NCI-H69 (cell line): ENCODE data around the gene CST1.

Source experiments
- DNase-seq: peaks from one replicate; lab custom pipeline; 2025; lab: John Stamatoyannopoulos, UW

Gene CST1

DNA sequence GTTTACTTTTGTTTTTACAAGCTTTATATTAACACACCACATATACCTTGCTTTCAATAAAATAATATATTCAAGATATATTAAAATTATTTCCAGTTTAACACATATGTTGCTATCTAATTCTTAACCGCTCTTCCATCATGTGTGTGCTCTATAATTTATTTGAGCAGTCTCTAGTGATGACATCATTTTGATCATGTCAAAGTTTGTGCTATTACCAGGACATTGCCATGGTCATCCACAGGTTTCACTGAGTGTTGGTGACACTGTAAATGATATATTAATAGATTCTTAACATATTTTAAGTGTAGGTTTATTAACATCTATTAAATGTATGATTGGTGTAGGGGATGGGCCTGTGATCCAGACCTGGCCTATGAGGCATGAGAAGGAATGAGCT lies 44.8 kb downstream of the CST1 start:
- DNase-seq: no peak

DNA sequence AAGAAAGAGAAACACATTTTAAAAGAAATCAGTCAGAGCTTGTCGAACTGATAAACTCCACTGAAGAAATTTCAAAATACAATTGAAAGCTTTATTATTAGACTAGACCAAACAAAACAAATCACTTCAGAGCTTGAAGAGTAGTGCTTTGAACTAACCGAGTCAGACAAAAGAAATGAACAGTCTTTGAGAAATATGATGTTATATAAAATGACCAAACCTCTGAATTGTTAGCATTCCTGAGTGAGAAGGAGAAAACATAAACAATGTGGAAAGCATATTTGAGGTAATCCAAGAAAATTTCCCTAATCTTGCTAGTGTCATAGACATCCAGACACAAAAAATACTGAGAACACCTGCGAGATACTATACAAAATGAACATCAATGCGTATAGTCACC lies 48.7 kb downstream of the CST1 start:
- no peak for DNase-seq

DNA sequence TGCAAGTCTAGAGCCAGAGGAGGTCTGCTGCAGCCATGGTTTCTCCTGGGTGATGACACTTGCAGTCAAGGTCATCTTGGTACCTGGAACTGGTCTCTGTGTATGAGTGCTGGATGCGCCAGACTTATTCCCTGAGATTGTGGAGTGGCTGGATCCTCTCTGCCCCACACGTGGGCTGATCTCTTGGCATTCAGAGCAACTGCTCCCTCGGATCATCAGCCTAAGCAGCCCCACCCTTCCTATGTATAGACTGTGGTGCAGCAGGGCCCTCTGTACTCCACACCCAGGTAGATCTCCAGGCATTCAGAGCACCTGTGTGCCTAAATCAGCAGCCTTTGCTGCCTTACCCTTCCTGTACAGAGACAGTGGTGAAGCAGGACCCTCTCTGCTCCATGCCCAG lies 49.8 kb downstream of the CST1 start:
- DNase-seq: no peak

DNA sequence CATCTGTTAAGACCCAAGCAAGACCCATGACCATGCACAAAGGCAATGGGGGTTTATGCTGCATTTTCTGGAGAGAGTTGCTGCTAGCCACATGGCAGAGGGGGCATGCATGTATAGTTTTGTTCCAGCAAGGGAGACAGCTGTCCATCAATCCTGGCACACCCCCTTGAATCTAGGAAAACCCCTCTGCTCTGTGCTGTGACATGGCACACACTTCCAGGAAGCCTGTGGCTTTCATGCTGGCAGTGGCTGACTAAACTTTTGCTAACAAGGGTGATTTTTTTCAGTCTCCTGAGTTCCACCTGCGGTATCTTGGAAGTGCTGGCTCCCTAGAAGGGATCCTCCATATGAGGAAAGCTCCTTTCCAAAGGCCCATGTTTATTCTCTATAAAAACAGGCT lies 52.8 kb downstream of the CST1 start:
- no peak for DNase-seq
